Endothelial cell of umbilical vein (primary cell): Measurements from ENCODE around the gene BLOC1S4. TPM values are rescaled to one million over a fixed set of nuclear protein-coding genes. Genes with fewer than 3 reads are reported as not detected.
"Not testable (repeated sequence)": the region's sequence is repeated elsewhere in the genome, so short reads cannot be mapped to it uniquely, and the experiment has no call there.

ENCODE experiments used
- BruUV-seq: library from RNA; stranded (reverse); fragments of 400-500 nt; replicated peaks from 2 replicates; lab custom pipeline; 2021; lab: Mats Ljungman, UMichigan
- CTCF ChIA-PET: fragments of 300-600, 350-600 bp; sonication (Branson Sonifier 250); formaldehyde crosslinking; loops from one replicate; lab custom pipeline; 2021; ENCODE audit warnings: antibody characterized with exemption, inconsistent platforms; lab: Charles Lee
- POLR2A ChIA-PET: fragments of 300-600, 350-600 bp; sonication (Branson Sonifier 250); formaldehyde crosslinking; loops from one replicate; lab custom pipeline; 2021; ENCODE audit warnings: antibody characterized with exemption, inconsistent platforms; lab: Charles Lee
- DNase-seq: peaks from one replicate; pipeline ENCODE4 v3.0.0-alpha.2; 2011; ENCODE audit warnings: low read depth, low spot score
- FAIRE-seq: peaks from 2 replicates; lab custom pipeline; 2011; peaks lifted over from hg19 to GRCh38; lab: Jason Lieb, UNC
- H2AFZ ChIP-seq: 2 replicates; pipeline ENCODE4 v1.6.0; 2012; ENCODE audit warnings: low read depth, low read length, control low read depth, inconsistent platforms
- H3K27ac ChIP-seq: 2 replicates; pipeline ENCODE4 v1.5.1; 2011; ENCODE audit warnings: low read depth, mild to moderate bottlenecking, control low read depth, low read length, moderate library complexity; ENCODE audit not compliant: insufficient read depth
- H3K27me3 ChIP-seq, 2 experiments: 2 replicates each; pipeline versions ENCODE4 v1.6.0 to v1.6.1; 2011; ENCODE audit warnings: low read length in 2 of 2, mixed read lengths in 1 of 2; ENCODE audit not compliant: control insufficient read depth in 2 of 2, insufficient read depth in 2 of 2
- H3K36me3 ChIP-seq, 2 experiments: 2 replicates in 1 of 2; 3 replicates in 1 of 2; pipeline ENCODE4 v1.5.1; 2011; ENCODE audit warnings: low read length in 2 of 2, mild to moderate bottlenecking in 1 of 2, moderate library complexity in 1 of 2; ENCODE audit not compliant: control insufficient read depth in 2 of 2, insufficient read depth in 2 of 2; ENCODE audit errors: extremely low read depth in 1 of 2
- H3K4me1 ChIP-seq: 3 replicates; pipeline ENCODE4 v1.5.1; 2011; ENCODE audit warnings: mild to moderate bottlenecking, low read length; ENCODE audit not compliant: control insufficient read depth, insufficient read depth; ENCODE audit errors: extremely low read depth
- H3K4me2 ChIP-seq: 2 replicates; pipeline ENCODE4 v1.6.1; 2011; ENCODE audit warnings: low read length, control low read depth, mixed read lengths; ENCODE audit not compliant: insufficient read depth
- H3K4me3 ChIP-seq, 3 experiments: fragments of 200-600 bp in 1 of 3; sonication (generic), shearing (Covaris generic) in 1 of 3; replicated peaks in 1 of 3; 2 replicates each; pipeline ENCODE4 v1.5.1; 2011 to 2016; ENCODE audit warnings: control low read depth in 3 of 3, low read length in 3 of 3, mild to moderate bottlenecking in 2 of 3, inconsistent platforms in 1 of 3, low read depth in 1 of 3, moderate library complexity in 1 of 3; ENCODE audit not compliant: insufficient read depth in 1 of 3
- H3K79me2 ChIP-seq: 2 replicates; pipeline ENCODE4 v1.6.0; 2012; ENCODE audit warnings: low read length, inconsistent platforms; ENCODE audit not compliant: control insufficient read depth, insufficient read depth
- H3K9ac ChIP-seq: replicated peaks from 2 replicates; pipeline ENCODE3; 2011; ENCODE audit warnings: low read length, control low read depth; ENCODE audit not compliant: insufficient read depth; ENCODE audit errors: extremely low read depth
- H3K9me1 ChIP-seq: replicated peaks from 3 replicates; pipeline ENCODE4 v1.6.0; 2011; ENCODE audit warnings: mild to moderate bottlenecking, low read length; ENCODE audit not compliant: control insufficient read depth, insufficient read depth; ENCODE audit errors: extremely low read depth
- H3K9me3 ChIP-seq: replicated peaks from 2 replicates; pipeline ENCODE4 v1.5.1; 2012; ENCODE audit warnings: low read length, inconsistent platforms; ENCODE audit not compliant: control insufficient read depth, insufficient read depth
- H4K20me1 ChIP-seq: replicated peaks from 2 replicates; pipeline ENCODE3; 2011; ENCODE audit warnings: mild to moderate bottlenecking, low read length; ENCODE audit not compliant: control insufficient read depth, insufficient read depth; ENCODE audit errors: extremely low read depth
- EZH2 ChIP-seq: IDR thresholded peaks from 2 replicates; pipeline ENCODE4 v1.6.1; 2012; ENCODE audit warnings: borderline replicate concordance, low read depth, mild to moderate bottlenecking, moderate library complexity, low read length, inconsistent platforms; ENCODE audit not compliant: severe bottlenecking
- GATA2 ChIP-seq: IDR thresholded peaks from 2 replicates; pipeline ENCODE4 v1.7.0; 2011; ENCODE audit warnings: low read depth, mild to moderate bottlenecking, moderate library complexity, mixed read lengths, low read length; ENCODE audit not compliant: insufficient read length, insufficient read depth
- JUN ChIP-seq: IDR thresholded peaks from 2 replicates; pipeline ENCODE4 v1.6.1; 2011; ENCODE audit warnings: borderline replicate concordance, low read depth; ENCODE audit not compliant: insufficient read length, insufficient read depth
- MAX ChIP-seq: IDR thresholded peaks from 2 replicates; pipeline ENCODE4 v1.6.1; 2011; ENCODE audit not compliant: insufficient read depth, insufficient read length
- MYC ChIP-seq: IDR thresholded peaks from one replicate; pipeline ENCODE4 v1.6.1; 2011; ENCODE audit warnings: mild to moderate bottlenecking, low read depth, low read length
- POLR2A ChIP-seq: IDR thresholded peaks from 2 replicates; pipeline ENCODE4 v1.6.1; 2012; ENCODE audit warnings: low read depth, mild to moderate bottlenecking, control low read depth, low read length
- POLR2AphosphoS5 ChIP-seq: IDR thresholded peaks from 2 replicates; pipeline ENCODE4 v1.6.1; 2012; ENCODE audit warnings: low read depth, mild to moderate bottlenecking, control low read depth, low read length, moderate library complexity; ENCODE audit not compliant: insufficient read depth
- dilution Hi-C: fragments of 300-500 bp; cut with MboI; formaldehyde crosslinking; loops from one replicate; pipeline ENCODE4 v1.15.0; 2019; ENCODE audit warnings: low sequenced_read_pairs; ENCODE audit not compliant: extremely low pct_ligation_motif_present
- intact Hi-C: fragments of 100-400 bp; cut with micrococcal nuclease; formaldehyde crosslinking; loops from one replicate; pipeline ENCODE4 v1.10.0; 2022
- polyA plus RNA-seq, 4 experiments: library from polyadenylated mRNA; depleted of rRNA in 3 of 4; stranded (reverse) in 3 of 4; unstranded in 1 of 4; fragments of >200 nt; gene quantifications; 2 replicates each; pipeline versions ENCODE4 v1.2.1 to v1.2.3, GENCODE V29; 2011 to 2012; ENCODE audit warnings: missing spikeins in 1 of 4
- total RNA-seq: library from RNA; stranded (reverse); gene quantifications from 2 replicates; pipeline ENCODE4 v1.2.3, GENCODE V29; 2021
- TF ChIP-seq, protein P1 (sequence below), 2 donors: IDR thresholded peaks; 1 replicate in 1 of 2; 2 replicates in 1 of 2; pipeline ENCODE4 v1.5.1; 2011; ENCODE audit warnings: low read length in 2 of 2, mild to moderate bottlenecking in 2 of 2, moderate library complexity in 2 of 2, control low read depth in 1 of 2, inconsistent platforms in 1 of 2, low read depth in 1 of 2; ENCODE audit not compliant: insufficient read depth in 1 of 2; ENCODE audit errors: extremely low read depth in 1 of 2

The BLOC1S4 gene
- total and polyA plus RNA-seq, 2 donors (not counting 3 experiments of a cell fraction or from before 2014, with no cell fraction given) = 12.7 to 16.9 TPM

GRCh38 chr4:6725427-6725961 is 9.5 kb downstream of the BLOC1S4 start:
- H3K36me3 ChIP-seq, dilution Hi-C loops, H3K4me1 ChIP-seq, intact Hi-C loops, FAIRE-seq, H3K79me2 ChIP-seq, DNase-seq, H3K27ac ChIP-seq, H2AFZ ChIP-seq, POLR2A ChIA-PET, H3K9me3 ChIP-seq, H3K4me3 ChIP-seq, H3K9me1 ChIP-seq, H4K20me1 ChIP-seq, BruUV-seq, H3K4me2 ChIP-seq, H3K9ac ChIP-seq, H3K27me3 ChIP-seq: not testable (repeated sequence)
- CTCF ChIA-PET = interaction anchor here (1.9 kb wide), 1 partner anchor 148 kb away, joined by 13 read pairs; no protein-coding TSS in a partner anchor

GRCh38 chr4:6727081-6727942 is 11.3 kb downstream of the BLOC1S4 start:
- Histone ChIP-seq H2AFZ (no peak overlapping the region), H3K4me3 (no peak overlapping the region), H3K27ac (no peak overlapping the region), H3K9me3 (no peaks in the 10 kb centered on the region), H3K4me2 (no peak overlapping the region), H3K27me3 (no peaks in the 10 kb centered on the region), H4K20me1 (no peaks in the 10 kb centered on the region), H3K79me2 (no peaks in the 10 kb centered on the region), H3K4me1 (no peaks in the 10 kb centered on the region), H3K36me3 (no peaks in the 10 kb centered on the region), H3K9me1 (no peaks in the 10 kb centered on the region), H3K9ac (no peak overlapping the region)
- FAIRE-seq = no peak
- no peak for TF ChIP-seq MAX
- TF ChIP-seq EZH2 = no peak
- TF ChIP-seq GATA2 = no peak
- no peak for TF ChIP-seq MYC
- TF ChIP-seq POLR2A = no peak
- TF ChIP-seq POLR2AphosphoS5 = no peak
- TF ChIP-seq, protein P1, sequence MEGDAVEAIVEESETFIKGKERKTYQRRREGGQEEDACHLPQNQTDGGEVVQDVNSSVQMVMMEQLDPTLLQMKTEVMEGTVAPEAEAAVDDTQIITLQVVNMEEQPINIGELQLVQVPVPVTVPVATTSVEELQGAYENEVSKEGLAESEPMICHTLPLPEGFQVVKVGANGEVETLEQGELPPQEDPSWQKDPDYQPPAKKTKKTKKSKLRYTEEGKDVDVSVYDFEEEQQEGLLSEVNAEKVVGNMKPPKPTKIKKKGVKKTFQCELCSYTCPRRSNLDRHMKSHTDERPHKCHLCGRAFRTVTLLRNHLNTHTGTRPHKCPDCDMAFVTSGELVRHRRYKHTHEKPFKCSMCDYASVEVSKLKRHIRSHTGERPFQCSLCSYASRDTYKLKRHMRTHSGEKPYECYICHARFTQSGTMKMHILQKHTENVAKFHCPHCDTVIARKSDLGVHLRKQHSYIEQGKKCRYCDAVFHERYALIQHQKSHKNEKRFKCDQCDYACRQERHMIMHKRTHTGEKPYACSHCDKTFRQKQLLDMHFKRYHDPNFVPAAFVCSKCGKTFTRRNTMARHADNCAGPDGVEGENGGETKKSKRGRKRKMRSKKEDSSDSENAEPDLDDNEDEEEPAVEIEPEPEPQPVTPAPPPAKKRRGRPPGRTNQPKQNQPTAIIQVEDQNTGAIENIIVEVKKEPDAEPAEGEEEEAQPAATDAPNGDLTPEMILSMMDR (IDR thresholded peaks at IDR 0.05; ENCODE audit: extremely low read depth in 1 of 2, insufficient read depth in 1 of 2, low read depth in 1 of 2, low read length in 2 of 2) = no peak
- TF ChIP-seq JUN = no peak
- intact Hi-C loops (no loop called here), dilution Hi-C loops (no loop called here)
- no TSS peak for BruUV-seq
- POLR2A ChIA-PET = no interaction called here
- CTCF ChIA-PET = interaction anchor here (1.7 kb wide), 1 partner anchor 146 kb away, joined by 6 read pairs; no protein-coding TSS in a partner anchor
- no peak for DNase-seq
